Pulmonary artery endothelial cell (primary cell): ENCODE results near the gene SUSD4. TPM values are rescaled to one million over a fixed set of nuclear protein-coding genes. Genes with fewer than 3 reads are reported as not detected.

Experiments used
- DNase-seq: peaks from one replicate; pipeline ENCODE4 v3.0.0-alpha.2; 2011; ENCODE audit warnings: low read depth, low spot score
- total RNA-seq: library from RNA; depleted of rRNA; stranded (reverse); fragments of >200 nt; gene quantifications from 2 replicates; pipeline ENCODE4 v1.2.3, GENCODE V29; 2014

The SUSD4 gene
- total RNA-seq, 1 donor from 2014 or later = not detected

GRCh38 chr1:223188618-223189356, 175.2 kb downstream of the SUSD4 start:
- DNase-seq = no peak

DNA sequence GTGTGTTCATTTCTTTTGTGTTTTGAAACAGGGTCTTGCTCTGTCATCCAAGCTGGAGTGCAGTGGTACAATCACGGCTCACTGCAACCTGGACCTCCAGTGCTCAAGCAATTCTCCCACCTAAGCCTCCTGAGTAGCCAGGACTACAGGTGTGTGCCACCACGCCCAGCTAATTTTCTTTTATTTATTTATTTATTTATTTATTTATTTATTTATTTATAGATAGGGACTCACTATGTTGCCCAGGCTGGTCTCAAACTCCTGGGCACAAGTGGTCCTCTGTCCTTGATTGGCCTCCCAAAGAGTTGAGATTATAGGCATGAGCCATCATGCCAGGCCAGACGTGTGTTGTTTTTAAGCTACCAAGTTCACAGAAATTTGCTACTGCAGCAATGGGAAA, 177.2 kb downstream of the SUSD4 start:
- DNase-seq = no peak

DNA sequence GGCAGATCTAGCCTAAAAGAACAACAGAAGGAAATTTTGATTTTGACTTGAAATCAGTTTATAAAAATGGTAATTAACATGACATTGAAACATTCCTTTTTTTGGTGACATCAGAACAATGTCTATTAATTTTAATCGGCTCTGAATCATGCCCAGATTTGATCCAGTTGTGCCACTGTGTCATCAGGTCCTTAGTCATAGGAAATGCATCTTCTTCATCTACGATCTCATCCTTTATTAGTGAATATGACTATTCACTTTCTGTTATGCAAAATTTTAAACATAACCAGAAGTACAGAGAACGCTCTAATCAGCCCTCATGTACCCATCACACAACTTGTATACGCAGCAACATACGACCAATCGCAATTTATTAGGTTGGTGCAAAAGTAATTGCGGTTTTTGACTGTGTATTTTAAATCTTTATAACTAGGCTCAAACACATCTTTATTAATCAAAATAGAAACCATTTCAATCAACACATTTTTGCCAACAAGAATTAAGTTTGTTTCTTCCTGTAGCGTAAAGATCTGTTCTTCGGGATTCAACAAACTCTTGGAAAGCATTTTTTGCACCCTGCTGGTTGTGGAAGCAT, 180.6 kb downstream of the SUSD4 start:
- no peak for DNase-seq

DNA sequence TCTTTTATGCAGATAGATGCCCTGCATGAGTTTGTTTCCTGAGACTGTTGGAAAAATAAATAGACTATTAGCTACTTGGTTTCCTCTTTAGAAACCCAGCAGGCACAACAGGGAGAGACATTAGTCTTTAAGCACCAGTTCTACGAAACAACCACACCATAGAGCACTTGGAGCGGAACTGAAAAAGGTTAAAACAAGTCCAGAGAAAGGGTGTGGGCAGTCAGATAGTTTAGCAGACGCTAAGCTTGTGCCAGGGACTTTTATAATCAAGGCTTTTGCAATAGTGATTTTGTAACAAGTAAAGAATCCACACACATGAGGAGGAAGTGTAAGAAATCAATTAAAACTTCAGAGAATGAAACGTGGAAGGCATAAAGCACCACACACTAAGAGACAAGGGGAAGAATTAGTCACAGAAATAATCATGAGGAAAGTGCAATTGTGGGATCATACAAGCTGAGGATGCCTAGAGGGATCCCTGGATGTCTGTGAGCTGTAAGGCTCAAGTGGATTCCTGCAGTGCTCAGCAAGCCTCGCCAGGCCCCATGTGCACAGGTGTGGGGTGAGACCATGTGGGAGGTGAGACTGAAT, 183.2 kb downstream of the SUSD4 start:
- no peak for DNase-seq

DNA sequence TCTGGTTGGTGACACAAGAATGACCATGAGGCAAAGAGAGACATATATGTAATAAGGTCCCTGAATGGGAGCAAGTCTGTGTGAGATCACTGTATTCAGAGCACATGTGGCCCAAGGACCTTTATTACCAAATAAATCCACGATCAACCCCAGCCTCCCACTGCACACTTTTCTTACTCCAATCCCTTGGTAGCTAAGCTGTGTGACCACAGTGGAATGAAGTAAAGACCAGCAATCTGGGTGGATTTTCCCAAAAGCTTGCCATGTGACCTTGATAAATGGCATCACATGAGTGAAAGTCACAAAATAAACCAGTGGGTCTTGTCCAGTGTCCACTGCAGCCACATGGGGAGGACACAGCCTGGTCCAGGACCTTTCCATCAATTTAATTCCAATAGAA, 184.2 kb downstream of the SUSD4 start:
- no peak for DNase-seq

- DNase-seq = no peak
Observed at GRCh38 chr1:223179280-223179679, 184.7 kb downstream of the SUSD4 start.

- DNase-seq = no peak
Observed at GRCh38 chr1:223177681-223178080, 186.3 kb downstream of the SUSD4 start.

DNA sequence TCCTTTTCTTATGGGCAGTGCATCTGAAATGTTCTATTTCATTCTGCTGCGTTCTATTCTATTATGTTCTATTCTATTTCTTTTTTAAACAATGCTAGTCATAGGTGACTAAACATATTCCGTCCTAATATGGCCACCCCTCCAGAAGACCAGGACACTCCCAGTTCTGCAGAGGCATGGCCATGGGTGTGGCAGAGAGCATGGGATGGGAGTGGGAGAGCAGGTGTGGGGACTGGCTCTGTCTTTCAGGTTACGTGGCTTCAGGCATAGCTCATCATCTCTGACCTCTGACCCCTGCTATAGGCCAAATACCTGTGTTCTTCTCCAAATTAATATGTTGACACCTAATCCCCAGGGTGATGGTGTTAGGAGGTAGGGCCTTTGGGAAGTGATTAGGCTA, 187.5 kb downstream of the SUSD4 start:
- no peak for DNase-seq

- DNase-seq = no peak
Observed at GRCh38 chr1:223175633-223176032, 188.3 kb downstream of the SUSD4 start.

DNA sequence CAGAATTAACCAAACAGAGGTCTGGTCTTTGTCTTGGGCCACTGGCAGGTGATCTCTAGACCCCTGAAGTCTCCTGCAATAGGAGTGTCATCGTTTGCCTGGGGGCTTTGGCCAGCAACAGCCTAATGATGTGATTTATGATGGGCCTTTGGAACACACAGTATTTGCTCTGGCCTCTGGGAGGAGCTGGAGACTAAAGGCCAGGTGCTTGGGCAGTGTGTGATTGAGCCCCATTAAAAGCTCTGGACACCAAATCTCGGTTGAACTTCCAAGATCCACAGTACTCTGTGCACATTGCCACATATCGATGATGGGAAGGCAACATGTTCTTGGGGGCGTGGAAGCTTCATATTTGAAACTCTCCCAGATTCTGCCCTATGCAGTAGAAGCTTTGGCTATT, 188.9 kb downstream of the SUSD4 start:
- no peak for DNase-seq

Other genes with a start within 250 kb of the SUSD4 start
- gene TLR5, start 220.9 kb downstream of the SUSD4 start, total RNA-seq = 0.18 and 0.20 TPM in 2 replicates
- gene CCDC185, start 29.2 kb upstream of the SUSD4 start, total RNA-seq = not detected in 2 replicates